ENCODE measurements around the gene DNAJC7. TPM values are rescaled to one million over a fixed set of nuclear protein-coding genes. Genes with fewer than 3 reads are reported as not detected.

DNAJC7 gene
- total RNA-seq, 1 donor, result 75.3 TPM

GRCh38 chr17:41956522-41956921 lies 60.7 kb downstream of the DNAJC7 start:
- Histone ChIP-seq H3K79me2 (ENCODE audit: insufficient read depth, low read length) (no peaks in the 10 kb centered on the region), H2AFZ (ENCODE audit: low read length) (no peak overlapping the region), H3K36me3 (ENCODE audit: insufficient read depth, low read length) (no peaks in the 10 kb centered on the region), H3K4me3 (ENCODE audit: insufficient read depth, low read length) (no peak overlapping the region), H4K20me1 (ENCODE audit: insufficient read depth, low read length) (no peaks in the 10 kb centered on the region), H3K27me3 (ENCODE audit: insufficient read depth, low read length) (no peaks in the 10 kb centered on the region), H3K9me3 (ENCODE audit: low read depth, low read length) (no peaks in the 10 kb centered on the region), H3K4me1 (ENCODE audit: insufficient read depth, low read length) (peaks cover 11% of the 10 kb centered on the region), H3K27ac (ENCODE audit: low read depth, low read length) (no peak overlapping the region), H3K4me2 (ENCODE audit: insufficient read depth, low read length) (no peak overlapping the region)
- no peak for DNase-seq (ENCODE audit: insufficient read length, low spot score, missing footprints)
- TF ChIP-seq CTCF (IDR thresholded peaks at IDR 0.05; ENCODE audit: extremely low read depth, low read depth, low read length), result no peak

GRCh38 chr17:41948762-41949460 lies 68.3 kb downstream of the DNAJC7 start:
- H4K20me1 ChIP-seq (ENCODE audit: insufficient read depth, low read length), result no peaks in the 10 kb centered on the region
- no peaks in the 10 kb centered on the region for H3K36me3 ChIP-seq (ENCODE audit: insufficient read depth, low read length)
- DNase-seq (ENCODE audit: insufficient read length, low spot score, missing footprints), result no peak
- H3K27ac ChIP-seq (ENCODE audit: low read depth, low read length), result no peak overlapping the region
- H2AFZ ChIP-seq (ENCODE audit: low read length), result no peak overlapping the region
- no peaks in the 10 kb centered on the region for H3K79me2 ChIP-seq (ENCODE audit: insufficient read depth, low read length)
- no peaks in the 10 kb centered on the region for H3K27me3 ChIP-seq (ENCODE audit: insufficient read depth, low read length)
- no peaks in the 10 kb centered on the region for H3K9me3 ChIP-seq (ENCODE audit: low read depth, low read length)
- TF ChIP-seq CTCF (IDR thresholded peaks at IDR 0.05; ENCODE audit: extremely low read depth, low read depth, low read length), result no peak
- H3K4me3 ChIP-seq (ENCODE audit: insufficient read depth, low read length), result no peak overlapping the region
- H3K4me2 ChIP-seq (ENCODE audit: insufficient read depth, low read length), result no peak overlapping the region
- no peaks in the 10 kb centered on the region for H3K4me1 ChIP-seq (ENCODE audit: insufficient read depth, low read length)

GRCh38 chr17:41944943-41945342 lies 72.3 kb downstream of the DNAJC7 start:
- Histone ChIP-seq H3K9me3 (ENCODE audit: low read depth, low read length) (no peaks in the 10 kb centered on the region), H4K20me1 (ENCODE audit: insufficient read depth, low read length) (no peaks in the 10 kb centered on the region), H3K27ac (ENCODE audit: low read depth, low read length) (no peak overlapping the region), H3K4me3 (ENCODE audit: insufficient read depth, low read length) (no peak overlapping the region), H3K27me3 (ENCODE audit: insufficient read depth, low read length) (no peaks in the 10 kb centered on the region), H3K4me2 (ENCODE audit: insufficient read depth, low read length) (no peak overlapping the region), H3K79me2 (ENCODE audit: insufficient read depth, low read length) (no peaks in the 10 kb centered on the region), H3K4me1 (ENCODE audit: insufficient read depth, low read length) (no peaks in the 10 kb centered on the region), H3K36me3 (ENCODE audit: insufficient read depth, low read length) (no peaks in the 10 kb centered on the region), H2AFZ (ENCODE audit: low read length) (no peak overlapping the region)
- TF ChIP-seq CTCF (IDR thresholded peaks at IDR 0.05; ENCODE audit: extremely low read depth, low read depth, low read length), result no peak
- DNase-seq (ENCODE audit: insufficient read length, low spot score, missing footprints), result no peak

- no peaks in the 10 kb centered on the region for H3K36me3 ChIP-seq (ENCODE audit: insufficient read depth, low read length)
- no peak overlapping the region for H3K4me2 ChIP-seq (ENCODE audit: insufficient read depth, low read length)
- H3K27me3 ChIP-seq (ENCODE audit: insufficient read depth, low read length), result no peaks in the 10 kb centered on the region
- H3K4me1 ChIP-seq (ENCODE audit: insufficient read depth, low read length), result no peaks in the 10 kb centered on the region
- DNase-seq (ENCODE audit: insufficient read length, low spot score, missing footprints), result no peak
- no peaks in the 10 kb centered on the region for H3K79me2 ChIP-seq (ENCODE audit: insufficient read depth, low read length)
- no peaks in the 10 kb centered on the region for H4K20me1 ChIP-seq (ENCODE audit: insufficient read depth, low read length)
- no peak overlapping the region for H2AFZ ChIP-seq (ENCODE audit: low read length)
- H3K9me3 ChIP-seq (ENCODE audit: low read depth, low read length), result no peaks in the 10 kb centered on the region
- no peak for TF ChIP-seq CTCF (IDR thresholded peaks at IDR 0.05; ENCODE audit: extremely low read depth, low read depth, low read length)
- H3K4me3 ChIP-seq (ENCODE audit: insufficient read depth, low read length), result no peak overlapping the region
- no peak overlapping the region for H3K27ac ChIP-seq (ENCODE audit: low read depth, low read length)
These were observed 73.7 kb downstream of the DNAJC7 start for GRCh38 chr17:41943492-41943891.

Data from osteoblast (primary cell).